GM12892 (cell line): ENCODE results near the gene ENOX1.

Experiments
- POLR2A ChIP-seq: IDR thresholded peaks from 2 replicates; pipeline ENCODE4 v1.6.1; 2011; ENCODE audit warnings: low read depth, low read length, control low read depth
- POLR2AphosphoS5 ChIP-seq: IDR thresholded peaks from 2 replicates; pipeline ENCODE4 v1.6.1; 2011; ENCODE audit warnings: low read depth, low read length, control low read depth
- TAF1 ChIP-seq: IDR thresholded peaks from 2 replicates; pipeline ENCODE4 v1.6.1; 2011; ENCODE audit warnings: low read depth, mild to moderate bottlenecking, control low read depth, low read length, borderline replicate concordance

- TF ChIP-seq POLR2A (no peak), POLR2AphosphoS5 (no peak), TAF1 (no peak)
Observed at GRCh38 chr13:43495732-43496131, 291.0 kb downstream of the ENOX1 start.
